ENCODE measurements around the gene MTERF2.

Gene MTERF2

DNA sequence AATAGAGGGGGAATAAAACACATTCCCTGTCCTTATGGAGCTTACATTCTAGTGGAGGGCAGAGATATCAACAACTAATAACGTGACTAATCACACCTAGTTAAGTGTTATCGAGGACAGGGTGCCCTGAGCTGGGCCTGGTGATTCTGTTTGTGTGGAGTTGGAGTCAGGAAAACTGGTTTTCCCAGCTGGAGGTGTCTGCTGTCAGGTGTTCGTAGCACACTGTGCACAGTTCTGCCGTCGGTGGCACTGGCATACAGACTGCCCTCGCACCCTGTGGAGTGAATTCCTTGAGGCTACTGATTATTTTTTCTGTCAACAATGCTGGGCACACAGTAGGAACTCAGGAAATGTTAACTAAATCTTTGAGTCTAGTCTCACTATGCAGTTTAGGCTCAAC lies 900 bp upstream of the MTERF2 start:
- no peak for DNase-seq

DNA sequence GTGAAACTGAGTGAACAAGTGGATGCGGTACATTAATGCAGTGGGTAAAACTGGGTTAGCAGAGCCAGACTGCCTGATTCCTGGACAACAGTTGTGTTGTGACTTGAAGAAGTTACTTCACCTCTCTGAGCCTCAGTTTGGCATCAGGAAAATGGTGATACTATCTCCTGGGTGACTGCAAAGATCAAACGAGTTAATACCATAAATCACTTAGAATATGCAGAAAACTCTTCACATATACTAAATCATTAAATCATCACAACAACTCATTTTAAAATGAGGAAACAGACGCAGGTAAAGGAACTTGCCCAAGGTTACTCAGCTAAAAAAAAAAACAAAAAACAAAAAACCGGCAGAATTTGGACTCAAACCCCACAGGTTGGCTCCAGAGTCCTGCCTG lies 811 bp downstream of the MTERF2 start:
- no peak for DNase-seq

DNA sequence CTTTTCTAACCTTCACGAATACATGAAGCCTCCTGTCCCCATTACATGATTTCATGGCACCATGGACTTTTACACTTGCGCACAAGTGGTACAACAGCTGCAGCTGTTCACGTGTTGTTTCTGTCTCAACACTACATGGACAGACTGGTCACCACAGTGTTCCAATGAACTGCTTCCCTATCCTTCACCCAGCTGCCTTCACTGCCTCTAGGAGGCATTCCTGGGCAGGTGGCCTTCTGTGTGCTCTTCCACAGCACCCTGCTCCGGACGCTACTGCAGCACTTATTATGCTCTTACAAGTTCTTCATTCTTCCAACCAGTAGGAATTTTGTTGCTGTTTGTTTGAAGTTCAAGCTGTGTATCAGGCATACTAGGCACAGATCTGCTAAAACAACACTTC lies 1.5 kb downstream of the MTERF2 start:
- no peak for DNase-seq

DNA sequence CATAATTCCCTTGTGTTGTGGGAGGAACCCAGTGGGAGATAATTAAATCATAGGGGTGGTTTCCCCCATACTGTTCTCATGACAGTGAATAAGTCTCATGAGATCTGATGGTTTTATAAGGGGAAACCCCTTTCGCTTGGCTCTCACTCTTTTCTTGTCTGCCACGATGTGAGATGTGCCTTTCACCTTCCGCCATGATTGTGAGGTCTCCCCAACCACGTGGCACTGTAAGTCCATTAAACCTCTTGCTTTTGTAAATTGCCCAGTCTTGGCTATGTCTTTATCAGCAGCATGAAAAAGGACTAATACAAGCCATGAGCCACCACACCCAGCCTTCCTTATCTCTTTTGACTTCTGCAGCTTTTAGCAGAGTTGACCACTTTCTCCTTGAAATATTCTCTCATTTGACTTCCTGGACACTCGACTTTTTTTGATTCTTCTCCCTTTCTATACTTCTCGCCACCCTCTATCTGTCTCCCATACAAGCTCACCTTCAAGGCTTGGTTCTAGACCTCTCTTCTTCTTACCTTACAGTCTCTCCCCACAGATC lies 2.3 kb downstream of the MTERF2 start:
- DNase-seq: no peak

DNA sequence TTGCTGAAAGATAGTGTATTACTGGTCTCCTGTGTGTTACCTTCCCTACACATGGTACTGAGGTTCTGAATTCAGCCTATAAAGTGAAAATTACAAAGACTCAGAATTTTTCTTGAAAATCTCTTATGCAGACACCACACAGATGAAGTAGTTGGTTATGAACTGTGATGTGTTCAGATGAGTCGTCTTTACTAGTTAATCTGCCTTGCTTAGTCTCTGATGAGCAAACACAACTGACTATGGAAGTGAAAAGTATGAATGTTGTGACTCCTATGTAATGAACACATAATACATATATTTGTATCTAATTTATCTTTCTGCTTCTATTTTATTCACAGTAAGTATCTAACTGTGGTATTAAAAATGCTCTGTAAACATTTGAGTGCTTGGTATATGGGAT lies 4.7 kb downstream of the MTERF2 start:
- no peak for DNase-seq

DNA sequence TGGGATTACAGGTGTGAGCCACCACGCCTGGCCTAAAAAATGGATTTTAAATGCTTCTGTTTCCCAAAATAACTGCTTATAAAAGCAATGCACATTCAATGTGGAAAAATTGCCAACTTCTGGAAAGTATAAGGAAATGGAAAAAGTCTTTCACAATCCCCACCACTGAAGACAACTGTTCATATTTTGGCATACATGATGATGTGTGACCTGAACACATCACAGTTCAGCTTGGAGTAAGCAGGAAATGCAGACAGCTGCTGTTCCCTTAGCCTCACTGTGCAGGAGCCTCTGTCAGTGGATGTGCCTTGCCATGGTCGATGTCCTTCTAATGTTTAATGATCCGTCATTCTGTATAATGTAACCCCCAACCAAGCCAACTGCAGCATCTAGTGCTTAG lies 5.2 kb downstream of the MTERF2 start:
- DNase-seq: no peak

DNA sequence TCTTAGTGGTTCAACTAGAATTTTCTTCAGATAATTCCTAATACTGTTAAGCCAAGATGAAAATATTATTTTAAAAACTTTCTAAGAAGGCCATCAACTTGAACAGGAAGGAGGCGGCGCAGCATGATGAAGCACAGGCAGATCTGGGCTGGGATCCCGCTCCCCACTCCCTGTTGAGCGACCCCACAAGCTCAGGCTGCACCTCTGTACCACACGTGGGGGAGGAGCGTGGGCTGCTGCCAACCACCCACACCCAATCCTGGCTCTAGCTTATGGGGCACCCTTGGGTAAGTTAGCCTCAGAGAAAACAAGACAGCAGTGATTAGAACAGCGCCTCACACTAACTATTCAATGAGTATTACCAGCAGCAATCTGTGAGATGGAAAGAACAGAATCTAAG lies 6.0 kb downstream of the MTERF2 start:
- DNase-seq: no peak

DNA sequence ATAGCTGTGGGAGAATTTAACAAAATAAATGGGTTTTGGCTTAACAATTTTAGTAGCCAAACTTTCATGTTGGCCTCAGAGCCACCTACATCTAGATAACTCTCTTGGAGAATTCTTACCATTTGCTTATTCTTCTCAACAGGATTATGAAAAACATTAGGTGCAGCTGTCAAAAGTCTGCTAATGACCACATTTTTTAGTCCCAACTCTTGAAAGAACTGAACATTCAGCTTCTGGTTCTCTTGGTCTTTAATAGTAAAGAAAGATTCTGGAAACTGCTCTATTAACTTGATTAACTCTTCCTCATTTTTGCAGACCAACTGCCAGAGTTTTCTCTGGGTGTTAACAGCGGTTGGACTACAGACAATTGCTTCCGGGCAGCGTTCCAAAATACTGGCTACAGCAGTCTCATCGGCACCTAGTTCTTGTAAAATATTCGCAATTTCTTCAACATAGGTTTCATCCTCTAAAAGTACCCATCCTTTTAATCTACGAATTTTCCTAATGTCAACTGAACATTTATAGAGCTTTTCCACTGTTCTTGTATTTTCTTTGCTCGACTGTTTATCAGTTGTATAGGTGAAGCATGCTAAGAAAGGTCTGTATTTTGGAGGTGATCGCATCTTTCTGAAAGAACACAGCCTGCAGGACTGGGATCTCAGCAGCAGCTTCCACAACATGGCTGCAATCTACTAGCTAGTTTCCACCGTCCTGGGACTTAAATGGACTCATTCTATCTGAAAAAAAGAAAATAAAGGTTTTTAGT lies 8.7 kb downstream of the MTERF2 start:
- DNase-seq: no peak

DNA sequence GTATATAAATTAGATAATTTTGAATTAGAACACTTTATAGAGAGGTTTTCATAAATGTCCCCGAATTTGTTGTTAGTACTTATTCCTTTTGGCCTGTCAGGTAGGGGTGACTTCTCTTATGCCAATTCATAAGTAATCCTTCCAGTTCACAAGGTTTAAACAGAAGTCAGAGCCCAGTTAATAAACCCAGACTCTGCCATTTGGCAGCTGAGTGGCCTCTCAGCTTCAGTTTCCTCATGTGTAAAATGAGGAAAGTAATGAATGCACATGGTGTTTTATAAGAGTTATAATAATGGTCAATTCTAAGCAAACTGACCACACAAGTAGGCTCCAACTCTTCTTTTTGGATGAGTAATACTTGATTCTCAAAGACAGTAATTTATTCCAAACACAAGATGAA lies 10.3 kb downstream of the MTERF2 start:
- DNase-seq: no peak

DNA sequence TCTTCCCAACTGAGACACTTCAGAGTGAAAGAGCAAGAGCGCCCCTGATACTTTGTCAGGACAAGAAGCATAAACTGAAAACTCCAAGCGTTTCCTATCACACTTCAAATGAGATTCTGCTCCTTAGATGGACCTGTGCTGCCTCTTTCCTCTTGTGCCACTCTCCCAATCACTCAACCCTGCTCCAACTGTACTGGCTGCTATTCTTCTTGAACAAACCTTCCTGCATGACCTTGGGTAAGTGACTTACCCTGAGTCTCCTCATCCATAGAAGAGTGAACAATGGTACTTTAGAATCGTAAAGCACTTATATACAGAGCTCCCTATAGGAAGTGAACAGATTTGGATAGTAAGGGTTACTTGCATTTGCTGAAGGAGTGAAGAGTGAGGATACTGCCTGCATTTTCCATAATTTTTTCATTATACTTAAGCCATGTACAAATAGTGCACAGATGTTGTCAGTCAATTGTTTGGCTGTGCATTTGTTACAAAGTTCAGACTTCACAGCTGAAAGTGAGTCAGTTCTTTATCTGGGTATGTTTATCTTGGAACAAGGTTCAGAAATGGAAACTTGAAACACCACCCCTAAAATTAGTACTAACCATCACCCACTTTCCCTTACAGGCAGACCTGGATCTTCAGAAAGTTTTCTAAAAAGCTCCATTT lies 10.8 kb downstream of the MTERF2 start:
- DNase-seq: no peak

DNA sequence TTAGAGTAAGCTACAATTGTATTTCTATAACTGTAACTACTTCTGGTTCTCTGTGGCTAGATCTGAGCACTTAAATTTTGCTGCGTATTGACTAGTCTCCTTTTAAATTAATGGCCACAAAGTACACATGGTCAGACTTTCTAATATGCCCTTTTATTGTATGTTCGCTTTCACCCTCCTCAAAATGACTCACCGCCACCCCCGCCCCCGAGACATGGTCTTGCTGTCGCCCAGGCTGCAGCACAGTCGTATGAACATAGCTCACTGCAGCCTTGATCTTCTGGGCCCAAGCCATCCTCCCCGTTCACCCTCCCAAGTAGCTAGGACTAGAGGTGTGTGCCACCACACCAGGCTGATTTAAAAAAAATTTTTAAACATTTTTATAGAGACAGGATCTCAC lies 11.8 kb downstream of the MTERF2 start:
- no peak for DNase-seq

DNA sequence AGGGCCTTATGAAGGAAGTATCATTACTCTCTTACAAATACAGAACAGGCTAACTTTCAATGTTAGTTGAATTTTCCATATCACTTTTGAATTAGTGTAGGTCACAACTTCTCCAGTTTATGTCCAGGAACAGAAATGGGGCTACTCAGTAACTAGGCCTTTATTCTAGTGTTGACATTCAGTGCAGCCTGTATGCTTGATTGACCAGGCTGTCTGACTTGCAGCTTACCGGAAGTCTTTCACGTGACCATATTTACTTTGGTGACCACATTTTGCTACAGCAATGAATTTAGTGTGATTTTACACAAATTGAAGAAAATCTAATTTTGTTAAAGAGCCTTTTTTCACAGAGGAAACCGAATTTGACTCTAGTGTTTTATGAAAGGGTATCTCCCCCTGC lies 12.4 kb downstream of the MTERF2 start:
- DNase-seq: peak; percentile 4 to 8

DNA sequence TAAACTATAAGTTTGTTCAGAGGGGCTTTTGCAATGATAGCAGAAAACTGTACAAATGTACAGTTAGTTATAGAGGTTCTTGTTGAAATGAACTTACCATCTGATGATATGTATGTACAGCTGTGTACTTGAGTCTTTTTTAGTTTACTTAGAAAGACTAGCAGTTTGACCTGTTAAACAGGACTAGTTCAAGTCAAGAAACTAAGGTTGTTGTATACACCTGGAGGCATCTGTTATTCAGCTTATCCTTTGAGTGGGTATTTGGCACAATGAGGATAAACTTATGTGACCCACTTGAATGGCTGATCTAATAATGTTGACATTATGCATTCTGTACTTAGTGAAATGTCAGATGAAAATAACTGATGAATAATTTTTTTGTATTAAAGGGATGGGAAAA lies 13.4 kb downstream of the MTERF2 start:
- DNase-seq: no peak

DNA sequence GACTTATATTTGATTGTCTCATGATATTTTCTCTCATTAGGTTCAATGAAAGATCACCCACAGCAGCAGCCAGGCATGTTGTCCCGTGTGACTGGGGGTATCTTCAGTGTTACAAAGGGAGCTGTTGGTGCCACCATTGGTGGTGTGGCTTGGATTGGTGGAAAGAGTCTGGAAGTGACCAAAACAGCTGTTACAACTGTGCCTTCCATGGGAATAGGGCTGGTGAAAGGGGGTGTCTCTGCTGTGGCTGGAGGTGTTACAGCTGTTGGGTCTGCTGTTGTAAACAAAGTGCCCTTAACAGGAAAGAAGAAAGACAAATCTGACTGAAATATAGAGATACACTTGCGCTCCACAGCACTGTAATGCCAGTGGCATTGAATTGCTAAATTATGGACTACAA lies 15.9 kb downstream of the MTERF2 start:
- DNase-seq: no peak

DNA sequence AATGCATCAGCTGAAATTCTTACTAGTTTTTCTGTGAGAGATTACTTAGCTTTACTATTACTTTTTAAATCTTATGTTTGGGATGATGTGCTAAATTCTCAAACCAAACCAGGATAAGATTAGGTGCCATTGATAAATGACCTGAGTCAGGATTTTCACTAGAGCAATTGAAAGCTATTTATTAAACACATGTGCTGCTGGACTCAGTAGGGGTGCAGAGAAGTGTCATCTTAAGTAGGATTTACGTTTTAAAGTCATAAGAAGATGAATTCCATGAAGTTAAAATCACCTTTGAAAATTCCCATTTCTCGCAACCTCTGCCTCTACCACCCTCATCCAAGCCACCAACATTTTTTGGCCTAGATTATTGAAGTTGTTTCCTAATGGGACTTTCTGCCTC lies 22.4 kb downstream of the MTERF2 start:
- no peak for DNase-seq

DNA sequence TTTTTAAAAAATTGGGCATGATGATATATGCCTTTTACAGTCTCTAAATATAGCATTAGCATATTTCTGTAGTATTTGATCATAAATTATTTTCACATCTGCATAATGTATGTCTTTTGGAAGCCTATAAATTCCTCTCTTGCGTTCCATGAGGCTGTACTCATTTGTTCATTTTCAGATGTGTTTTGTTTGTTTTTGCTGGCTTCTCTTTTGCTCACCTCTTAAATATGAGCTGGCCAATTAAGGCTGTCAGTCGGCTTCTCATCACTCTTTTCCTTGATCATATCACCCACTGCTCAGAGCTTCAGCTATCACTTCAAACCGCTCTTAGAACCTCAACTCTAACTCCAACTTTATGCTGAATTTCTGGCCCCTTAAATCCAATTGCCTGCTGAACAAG lies 24.7 kb downstream of the MTERF2 start:
- DNase-seq: no peak

DNA sequence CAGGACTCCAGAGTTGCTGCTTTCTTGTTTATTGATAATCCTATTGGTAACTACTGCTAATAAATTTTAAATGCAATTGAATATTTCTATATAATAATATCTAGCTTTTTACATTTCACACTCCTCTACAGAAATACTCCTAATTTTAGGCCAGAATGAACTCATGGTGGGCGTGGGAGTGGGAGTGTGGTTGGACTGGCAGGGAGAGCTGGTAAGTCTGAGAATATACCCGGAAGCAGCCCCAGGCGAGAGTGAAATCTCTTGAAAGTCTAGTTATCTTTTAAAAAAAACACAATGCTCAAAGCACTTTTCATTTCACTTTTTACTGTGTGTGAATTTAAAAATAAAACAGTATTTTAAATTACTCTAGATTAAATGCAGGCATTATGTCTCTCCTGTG lies 26.5 kb downstream of the MTERF2 start:
- no peak for DNase-seq

DNA sequence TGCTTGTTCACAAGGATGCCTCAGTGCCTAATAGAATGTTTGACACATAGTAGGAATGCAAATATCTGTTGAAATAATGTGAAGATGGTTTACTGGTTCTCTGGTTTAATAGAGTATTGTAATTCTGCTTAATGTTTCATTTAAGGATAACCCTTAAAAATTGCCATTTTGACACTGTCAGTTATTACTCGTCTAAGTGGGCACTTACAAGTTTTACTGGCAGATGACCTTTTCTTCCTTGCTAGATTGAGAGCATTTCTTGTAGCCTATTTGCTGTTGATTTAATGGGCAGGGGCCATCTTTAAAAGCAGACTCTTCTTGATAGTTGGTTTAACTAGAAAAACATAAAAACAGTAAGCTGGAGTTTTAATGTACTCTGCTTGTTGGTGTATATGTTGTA lies 29.4 kb downstream of the MTERF2 start:
- no peak for DNase-seq

DNA sequence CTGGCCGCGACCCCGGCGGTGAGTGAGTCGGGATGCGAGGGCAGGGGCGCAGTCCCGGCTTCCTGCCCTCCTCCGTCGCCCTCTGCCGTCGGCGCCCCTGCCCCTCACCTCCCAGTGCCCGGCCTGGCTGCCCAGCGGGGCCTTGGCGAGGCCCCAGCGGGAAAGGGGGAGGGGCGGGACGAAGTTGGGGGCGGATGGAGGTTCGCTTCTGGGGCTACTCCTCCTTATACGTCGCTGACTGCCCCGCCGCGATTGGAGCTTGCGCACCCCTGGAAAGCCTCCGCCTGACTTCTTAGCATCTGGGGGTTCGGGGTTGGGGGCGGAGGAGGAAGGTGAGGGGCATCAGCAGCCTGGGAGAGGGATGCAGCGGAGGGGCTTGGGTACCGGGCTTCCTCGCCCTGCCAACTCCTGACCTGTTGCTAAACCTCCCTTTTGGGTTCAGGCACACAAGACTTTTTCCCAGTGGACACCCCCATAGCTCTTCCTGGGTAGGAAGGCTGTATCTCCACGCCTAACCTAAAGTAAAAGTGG lies 30.8 kb downstream of the MTERF2 start:
- no peak for DNase-seq

DNA sequence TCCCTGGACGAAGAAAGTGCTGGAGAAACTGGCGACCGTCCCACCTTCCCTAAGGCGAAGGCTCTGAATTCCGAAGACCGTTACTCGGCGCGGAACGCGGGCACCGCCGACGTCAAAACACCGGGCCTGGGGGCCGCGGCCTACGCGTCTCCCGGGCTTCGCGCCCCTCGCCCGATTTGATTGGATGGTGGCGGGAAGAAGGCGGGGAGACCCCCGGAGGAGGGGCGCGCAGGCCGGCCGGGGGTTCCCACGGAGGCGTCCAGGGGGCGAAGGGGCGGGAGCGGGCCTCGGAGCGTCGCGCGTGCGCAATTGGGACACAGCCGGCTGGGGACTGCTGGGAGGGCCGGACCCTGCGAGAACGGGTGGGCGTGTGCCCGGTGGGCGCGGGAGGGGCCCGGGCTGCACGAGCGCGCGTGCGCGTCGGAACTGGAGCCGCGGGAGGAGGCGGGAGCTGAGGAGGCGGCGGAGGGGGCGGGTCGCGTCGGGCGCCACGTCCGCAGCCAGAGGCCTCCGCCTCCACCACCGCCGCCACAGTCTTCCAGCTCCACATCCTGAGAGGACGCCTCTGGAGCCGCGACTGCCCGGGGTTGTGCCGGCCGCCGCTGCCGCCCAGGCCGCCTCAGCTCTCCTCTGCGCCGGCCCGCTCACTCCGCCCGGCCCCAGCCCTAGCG lies 31.4 kb downstream of the MTERF2 start, which contains the start of gene TMEM263:
Gene TMEM263, plus strand, starts transcription at position 531 of the 671 bp plus-strand sequence. CDS start 11,210 bp downstream, outside the sequence.
- peak; percentile 64 to 93 for DNase-seq

DNA sequence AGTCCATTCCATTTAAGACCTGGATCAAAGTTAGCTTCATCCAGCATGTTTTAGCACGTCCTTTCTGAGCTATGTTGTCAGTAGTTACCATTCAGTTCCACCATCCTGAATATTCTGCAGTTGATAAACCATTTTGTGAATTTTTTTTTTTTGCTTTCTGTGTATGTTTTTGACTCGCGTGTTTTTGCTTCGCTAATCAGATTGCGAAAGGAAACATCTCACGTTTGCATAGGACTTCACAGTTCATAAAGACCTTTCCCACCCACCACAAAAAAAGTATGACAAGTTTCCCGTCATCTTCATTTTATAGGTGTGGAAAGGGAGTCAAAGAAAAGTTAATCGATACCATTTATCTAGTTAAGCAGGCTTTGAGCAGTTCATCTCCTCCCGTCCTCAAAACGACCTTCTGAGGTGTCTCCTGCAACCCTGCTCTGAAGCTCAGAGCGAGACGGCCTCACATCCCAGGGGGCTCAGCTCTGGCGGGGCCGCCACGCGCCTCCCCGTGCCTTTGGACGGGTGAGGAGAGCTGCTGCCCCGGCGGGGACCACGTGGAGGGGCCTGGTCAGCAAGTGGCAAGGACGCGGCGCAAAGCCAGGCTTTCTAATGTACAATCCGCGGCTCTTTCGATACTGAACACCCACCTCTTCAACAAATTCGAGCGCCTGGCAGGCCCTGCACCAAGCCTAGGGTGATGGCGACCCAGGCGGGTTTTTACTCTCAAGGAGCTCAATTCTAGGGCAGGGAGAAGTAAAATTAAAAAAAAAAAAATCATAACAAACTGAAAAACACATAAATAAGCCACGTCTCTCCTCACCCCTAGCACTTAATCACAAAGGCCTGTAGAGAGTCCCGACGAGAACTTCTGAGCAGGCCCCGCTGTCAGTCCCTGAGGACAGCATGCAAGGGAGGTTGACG lies 32.2 kb downstream of the MTERF2 start:
- DNase-seq: peak in 1 of 2 experiments; percentile 8

Measured in NCI-H526 (cell line).